ENCODE results near the gene PPP1R12C. TPM values are rescaled to one million over a fixed set of nuclear protein-coding genes. Genes with fewer than 3 reads are reported as not detected.

The PPP1R12C gene
- total and polyA plus RNA-seq, 12 donors: 134 to 283 (median 201) TPM

DNA sequence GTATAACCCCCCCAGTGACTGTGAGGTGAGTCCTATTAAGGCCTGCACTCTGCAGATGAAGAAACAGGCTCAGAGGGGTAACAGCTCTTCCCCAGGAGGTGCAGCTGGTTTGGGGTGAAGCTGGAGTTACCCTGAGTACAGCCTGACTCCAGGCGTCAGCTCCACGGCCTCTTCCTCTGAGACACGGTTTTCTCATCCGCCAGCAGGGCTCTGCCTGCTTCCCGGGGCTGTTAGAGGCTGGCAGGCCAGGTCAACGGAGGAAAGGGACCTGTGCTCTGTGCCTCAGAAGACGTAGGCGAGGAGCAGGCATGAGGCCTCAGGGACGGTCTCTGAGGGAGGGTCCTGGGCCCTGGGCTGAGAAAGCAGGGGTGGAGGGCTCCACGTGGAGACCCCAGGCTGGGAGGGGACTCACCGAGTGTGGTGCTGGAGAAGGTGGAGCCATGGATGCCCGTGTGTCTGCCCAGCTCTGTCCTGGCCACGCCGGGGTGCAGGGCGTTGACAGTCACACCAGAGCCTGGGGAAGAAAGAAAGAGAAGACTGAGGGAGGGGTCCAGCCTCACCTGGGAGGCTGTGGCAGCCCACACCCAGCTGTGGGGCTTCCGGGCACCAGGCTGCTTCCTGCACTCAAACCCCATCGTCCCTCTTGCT is 70.3 kb downstream of the PPP1R12C start:
- TF ChIP-seq, protein P1, sequence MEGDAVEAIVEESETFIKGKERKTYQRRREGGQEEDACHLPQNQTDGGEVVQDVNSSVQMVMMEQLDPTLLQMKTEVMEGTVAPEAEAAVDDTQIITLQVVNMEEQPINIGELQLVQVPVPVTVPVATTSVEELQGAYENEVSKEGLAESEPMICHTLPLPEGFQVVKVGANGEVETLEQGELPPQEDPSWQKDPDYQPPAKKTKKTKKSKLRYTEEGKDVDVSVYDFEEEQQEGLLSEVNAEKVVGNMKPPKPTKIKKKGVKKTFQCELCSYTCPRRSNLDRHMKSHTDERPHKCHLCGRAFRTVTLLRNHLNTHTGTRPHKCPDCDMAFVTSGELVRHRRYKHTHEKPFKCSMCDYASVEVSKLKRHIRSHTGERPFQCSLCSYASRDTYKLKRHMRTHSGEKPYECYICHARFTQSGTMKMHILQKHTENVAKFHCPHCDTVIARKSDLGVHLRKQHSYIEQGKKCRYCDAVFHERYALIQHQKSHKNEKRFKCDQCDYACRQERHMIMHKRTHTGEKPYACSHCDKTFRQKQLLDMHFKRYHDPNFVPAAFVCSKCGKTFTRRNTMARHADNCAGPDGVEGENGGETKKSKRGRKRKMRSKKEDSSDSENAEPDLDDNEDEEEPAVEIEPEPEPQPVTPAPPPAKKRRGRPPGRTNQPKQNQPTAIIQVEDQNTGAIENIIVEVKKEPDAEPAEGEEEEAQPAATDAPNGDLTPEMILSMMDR (IDR thresholded peaks at IDR 0.05): no peak
- H3K36me3 ChIP-seq: peaks cover 7 to 97% (median 74%) of the 10 kb centered on the region in 9 donors
- H3K9me3 ChIP-seq: no peaks in the 10 kb centered on the region

GRCh38 chr19:55044771-55045716 is 72.4 kb downstream of the PPP1R12C start:
- H3K36me3 ChIP-seq: peaks cover 7 to 95% (median 68%) of the 10 kb centered on the region in 9 donors
- peaks cover 0 to 11% (median 0%) of the 10 kb centered on the region in 9 donors for H3K4me1 ChIP-seq
- H3K27ac ChIP-seq: no peak overlapping the region
- H3K4me3 ChIP-seq: no peak overlapping the region
- ATAC-seq (no peak), DNase-seq (no peak)
- no peaks in the 10 kb centered on the region for H3K9me3 ChIP-seq
- intact Hi-C loops (cut with DNase I): no loop called here
- 95 to 96% methylated on average over 30 of the region's 30 CpGs for WGBS, 2 donors
- TF ChIP-seq, protein P1 (IDR thresholded peaks at IDR 0.05): no peak
- H3K27me3 ChIP-seq: no peaks in the 10 kb centered on the region

More for the DNA sequence above, 70.3 kb downstream of the PPP1R12C start:
- Histone ChIP-seq H3K27ac (no peak overlapping the region), H3K4me1 (peaks cover 0 to 2% (median 0%) of the 10 kb centered on the region in 9 donors), H3K27me3 (no peaks in the 10 kb centered on the region), H3K4me3 (no peak overlapping the region)
- intact Hi-C loops (cut with DNase I): no loop called here
- ATAC-seq (no peak), DNase-seq (no peak)
- WGBS, 2 donors: 83 to 86% methylated on average over 17 of the region's 17 CpGs

- TF ChIP-seq, protein P1 (IDR thresholded peaks at IDR 0.05): no peak
- Histone ChIP-seq H3K4me3 (no peak overlapping the region), H3K27me3 (no peaks in the 10 kb centered on the region), H3K36me3 (peaks cover 7 to 90% (median 67%) of the 10 kb centered on the region in 9 donors), H3K4me1 (peaks cover 0 to 11% (median 0%) of the 10 kb centered on the region in 9 donors), H3K27ac (no peak overlapping the region), H3K9me3 (no peaks in the 10 kb centered on the region)
- 88 to 95% methylated on average over 5 of the region's 5 CpGs for WGBS, 2 donors
- DNase-seq (no peak), ATAC-seq (no peak)
- intact Hi-C loops (cut with DNase I): no loop called here
Observed at GRCh38 chr19:55044286-55044685, 73.2 kb downstream of the PPP1R12C start.

- Histone ChIP-seq H3K27ac (no peak overlapping the region), H3K36me3 (peaks cover 7 to 74% (median 51%) of the 10 kb centered on the region in 9 donors), H3K4me1 (peaks cover 0 to 11% (median 0%) of the 10 kb centered on the region in 9 donors), H3K9me3 (no peaks in the 10 kb centered on the region), H3K27me3 (no peaks in the 10 kb centered on the region), H3K4me3 (no peak overlapping the region)
- no peak for DNase-seq
- intact Hi-C loops (cut with DNase I): no loop called here
- peak in 1 of 8 donors; percentile 6 for ATAC-seq
- TF ChIP-seq, protein P1 (IDR thresholded peaks at IDR 0.05): no peak
- WGBS, 2 donors: 77 to 89% methylated on average over 11 of the region's 11 CpGs
Observed at GRCh38 chr19:55042688-55043087, 74.7 kb downstream of the PPP1R12C start.

All from heart right ventricle (tissue), 16 donors.